CMK (cell line): ENCODE measurements around the gene SYNRG.

Experiments used
- DNase-seq: peaks from one replicate; pipeline ENCODE4 v3.0.0-alpha.2; 2010; ENCODE audit warnings: low read depth

The SYNRG gene

GRCh38 chr17:37605813-37606505, 3.3 kb downstream of the SYNRG start:
- peak; percentile 5 for DNase-seq

GRCh38 chr17:37605081-37605480, 4.1 kb downstream of the SYNRG start:
- DNase-seq: no peak

- DNase-seq: no peak
Measured at GRCh38 chr17:37604556-37604955, 4.7 kb downstream of the SYNRG start.

GRCh38 chr17:37598145-37598544, 11.1 kb downstream of the SYNRG start:
- DNase-seq: no peak

GRCh38 chr17:37592291-37592690, 16.9 kb downstream of the SYNRG start:
- no peak for DNase-seq

GRCh38 chr17:37585066-37585465, 24.2 kb downstream of the SYNRG start:
- no peak for DNase-seq

- no peak for DNase-seq
Measured at GRCh38 chr17:37576281-37576680, 32.9 kb downstream of the SYNRG start.

GRCh38 chr17:37574427-37574826, 34.8 kb downstream of the SYNRG start:
- no peak for DNase-seq

GRCh38 chr17:37571674-37572073, 37.5 kb downstream of the SYNRG start:
- no peak for DNase-seq

- DNase-seq: no peak
Measured at GRCh38 chr17:37570527-37571093, 38.6 kb downstream of the SYNRG start.

GRCh38 chr17:37568350-37569053, 40.7 kb downstream of the SYNRG start:
- DNase-seq: no peak

GRCh38 chr17:37567538-37567937, 41.7 kb downstream of the SYNRG start:
- no peak for DNase-seq

- no peak for DNase-seq
Measured at GRCh38 chr17:37567137-37567536, 42.1 kb downstream of the SYNRG start.

GRCh38 chr17:37564252-37564651, 45.0 kb downstream of the SYNRG start:
- DNase-seq: no peak

GRCh38 chr17:37562016-37562745, 47.0 kb downstream of the SYNRG start:
- DNase-seq: no peak

- no peak for DNase-seq
Measured at GRCh38 chr17:37558299-37558698, 50.9 kb downstream of the SYNRG start.

GRCh38 chr17:37557482-37557881, 51.7 kb downstream of the SYNRG start:
- DNase-seq: no peak

GRCh38 chr17:37555386-37555785, 53.8 kb downstream of the SYNRG start:
- no peak for DNase-seq

- no peak for DNase-seq
Measured at GRCh38 chr17:37553401-37553966, 55.7 kb downstream of the SYNRG start.

- no peak for DNase-seq
Measured at GRCh38 chr17:37551788-37552187, 57.4 kb downstream of the SYNRG start.

GRCh38 chr17:37547986-37548385, 61.2 kb downstream of the SYNRG start:
- no peak for DNase-seq

- DNase-seq: no peak
Measured at GRCh38 chr17:37546302-37546701, 62.9 kb downstream of the SYNRG start.
